Stimulated activated effector memory CD8-positive, alpha-beta T cell treated with anti-CD3 and anti-CD28 coated beads, Interleukin-12 subunit alpha, Interleukin-12 subunit beta, amount 100 ng/mL, for 72 hours (primary cell): ENCODE data around the gene SUMF2.
"Not testable (repeated sequence)": the region's sequence is repeated elsewhere in the genome, so short reads cannot be mapped to it uniquely, and the experiment has no call there.

Source experiments
- ATAC-seq: fragments of 150-1000 bp; cut with Tn5 transposase; 2 replicates; pipeline ENCODE4 v1.10.0; 2021
- DNase-seq, 2 donors: peaks; one replicate each; pipeline ENCODE4 v3.0.0; 2021 to 2022; ENCODE audit warnings: low spot score in 2 of 2
- H3K27ac Mint-ChIP-seq: one replicate; pipeline ENCODE4 v1.8.0; 2022; ENCODE audit warnings: mild to moderate bottlenecking, mixed read lengths
- H3K36me3 Mint-ChIP-seq: one replicate; pipeline ENCODE4 v1.8.0; 2022; ENCODE audit warnings: mild to moderate bottlenecking, mixed read lengths
- H3K4me1 Mint-ChIP-seq: one replicate; pipeline ENCODE4 v1.8.0; 2022; ENCODE audit warnings: mixed read lengths
- H3K4me3 Mint-ChIP-seq: one replicate; pipeline ENCODE4 v1.8.0; 2022; ENCODE audit warnings: mild to moderate bottlenecking, mixed read lengths
- H3K9me3 Mint-ChIP-seq: one replicate; pipeline ENCODE4 v1.8.0; 2022; ENCODE audit warnings: mixed read lengths

Gene SUMF2

DNA sequence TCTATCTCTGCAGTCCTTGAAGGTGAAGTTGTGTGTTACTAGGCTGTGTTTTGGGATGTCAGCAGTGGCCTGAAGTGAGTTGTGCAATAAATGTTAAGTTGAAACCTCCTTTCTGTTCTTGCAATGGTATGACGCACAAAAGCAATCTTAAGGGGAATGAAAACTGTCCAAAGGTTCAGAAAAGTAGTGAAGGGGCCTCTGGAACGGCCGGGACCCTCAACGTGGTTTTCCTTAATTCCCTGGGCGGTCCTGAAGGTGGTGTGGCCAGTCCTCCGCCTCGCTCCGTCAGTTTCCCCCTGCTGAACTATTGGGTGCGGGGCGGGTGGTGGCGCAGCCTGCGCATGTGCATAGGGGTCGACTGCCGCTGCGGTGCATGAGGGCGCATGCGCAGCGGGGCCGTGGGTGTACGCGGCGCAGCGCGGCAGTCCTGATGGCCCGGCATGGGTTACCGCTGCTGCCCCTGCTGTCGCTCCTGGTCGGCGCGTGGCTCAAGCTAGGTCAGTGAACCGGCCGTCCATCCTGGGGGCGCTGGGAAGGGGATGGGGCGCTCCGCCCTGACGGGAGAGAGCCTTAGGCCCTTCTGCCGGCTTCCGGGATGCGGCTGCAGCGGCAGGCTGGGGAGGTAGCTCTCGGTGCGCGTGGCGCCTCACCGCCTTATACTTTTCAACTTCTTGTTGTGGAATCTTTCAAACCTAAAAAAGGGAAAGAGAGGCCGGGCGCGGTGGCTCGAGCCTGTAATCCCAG lies at the start of gene SUMF2:
Gene SUMF2 (plus strand): TSS at position 405 of the 744 bp plus-strand sequence. CDS start 26 bp downstream, at position 431.
- Mint-ChIP-seq H3K9me3 (no peaks in the 10 kb centered on the region), H3K27ac (peak within 1 kb of the TSS; percentile 94), H3K4me3 (peak within 1 kb of the TSS; percentile 88), H3K36me3 (peaks cover 91% of the 10 kb centered on the region), H3K4me1 (peaks cover 33% of the 10 kb centered on the region)
- DNase-seq (peak; percentile 92 to 95), ATAC-seq (peak; percentile 95)

DNA sequence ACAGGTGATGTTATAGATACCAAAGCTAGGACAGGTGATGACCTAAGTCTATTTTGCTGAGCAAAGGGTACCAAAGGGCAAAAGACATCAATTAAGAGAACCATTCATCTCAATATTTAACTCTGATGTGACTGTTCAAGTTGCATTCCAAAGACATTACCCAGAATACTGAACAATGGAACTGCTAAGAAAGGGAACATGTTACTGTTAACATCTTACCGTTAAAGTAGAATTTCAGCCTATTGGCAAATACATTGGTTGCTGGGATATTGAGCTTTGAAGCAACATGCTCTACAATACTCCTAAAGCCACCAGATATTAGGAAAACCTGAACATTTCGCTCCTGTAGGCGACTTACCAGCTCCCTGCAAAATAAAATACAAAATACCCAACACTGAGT lies 47.1 kb upstream of the SUMF2 start:
- not testable (repeated sequence) for H3K4me1 Mint-ChIP-seq, H3K9me3 Mint-ChIP-seq, H3K4me3 Mint-ChIP-seq, H3K27ac Mint-ChIP-seq, ATAC-seq, DNase-seq
- peaks cover 62% of the 10 kb centered on the region for H3K36me3 Mint-ChIP-seq

DNA sequence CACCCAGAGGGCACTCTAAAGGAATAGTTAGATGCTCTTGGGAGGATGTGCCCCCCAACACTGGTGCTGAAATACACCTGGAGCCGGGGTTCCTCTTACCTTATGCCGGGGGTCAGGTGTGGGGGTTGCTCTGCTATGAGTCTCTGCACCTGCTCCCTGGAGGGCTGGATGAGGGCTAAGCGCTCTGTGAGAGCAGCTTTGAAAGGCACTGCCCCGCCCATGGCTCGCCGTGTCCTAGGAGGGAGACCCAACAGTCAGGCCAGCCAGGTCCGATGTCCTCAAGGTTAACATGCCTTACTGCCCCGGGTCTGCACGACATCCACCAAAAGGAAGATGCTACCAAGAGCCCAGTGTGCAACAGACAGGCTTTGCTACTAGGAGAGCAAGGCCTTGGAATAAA lies 44.6 kb upstream of the SUMF2 start:
- no peak overlapping the region for H3K4me3 Mint-ChIP-seq
- DNase-seq (no peak), ATAC-seq (no peak)
- peaks cover 51% of the 10 kb centered on the region for H3K36me3 Mint-ChIP-seq
- no peaks in the 10 kb centered on the region for H3K4me1 Mint-ChIP-seq
- H3K27ac Mint-ChIP-seq: no peak overlapping the region
- no peaks in the 10 kb centered on the region for H3K9me3 Mint-ChIP-seq

DNA sequence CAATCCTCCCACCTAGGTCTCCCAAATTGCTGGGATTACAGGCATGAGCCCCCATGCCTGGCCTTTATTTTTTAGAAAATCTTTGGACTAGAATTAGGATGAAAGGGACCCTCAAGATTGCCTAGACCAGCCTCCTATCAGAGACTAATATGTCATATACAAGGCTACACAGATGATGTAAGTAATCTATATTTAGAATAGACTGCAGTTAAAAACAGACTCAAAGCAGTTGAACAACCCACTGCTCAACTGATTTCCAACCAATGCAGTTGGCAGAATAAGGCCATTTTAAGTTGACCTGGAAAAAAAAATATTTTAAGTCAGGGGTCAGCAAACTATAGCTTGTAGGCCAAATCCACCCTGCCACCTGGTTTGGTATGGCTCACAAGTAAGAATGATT lies 40.6 kb upstream of the SUMF2 start:
- H3K27ac Mint-ChIP-seq: no peak overlapping the region
- no peak overlapping the region for H3K4me3 Mint-ChIP-seq
- no peak for DNase-seq
- ATAC-seq: no peak
- no peaks in the 10 kb centered on the region for H3K4me1 Mint-ChIP-seq
- no peaks in the 10 kb centered on the region for H3K9me3 Mint-ChIP-seq
- H3K36me3 Mint-ChIP-seq: peaks cover 31% of the 10 kb centered on the region

DNA sequence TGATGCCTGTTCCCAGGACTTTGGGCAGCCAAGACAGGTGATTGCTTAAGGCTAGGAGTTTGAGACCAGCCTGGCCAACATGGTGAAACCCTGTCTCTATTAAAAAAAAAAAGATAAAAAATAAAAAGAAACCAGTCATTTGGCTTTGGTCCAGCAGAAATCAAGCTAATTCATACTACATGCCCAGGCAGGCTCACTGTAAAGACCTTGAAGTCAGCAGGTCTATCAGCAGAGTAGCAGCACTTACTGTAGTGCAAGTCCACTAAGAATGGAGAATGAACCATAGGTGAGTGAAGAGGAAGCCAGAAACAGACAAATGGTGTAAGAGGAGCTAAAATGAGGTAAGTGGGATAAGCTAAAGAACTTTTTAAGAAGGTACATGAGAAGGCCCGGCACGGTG lies 37.5 kb upstream of the SUMF2 start:
- H3K4me3 Mint-ChIP-seq: no peak overlapping the region
- no peak overlapping the region for H3K27ac Mint-ChIP-seq
- no peaks in the 10 kb centered on the region for H3K4me1 Mint-ChIP-seq
- no peaks in the 10 kb centered on the region for H3K9me3 Mint-ChIP-seq
- no peak for ATAC-seq
- no peak for DNase-seq
- peaks cover 7% of the 10 kb centered on the region for H3K36me3 Mint-ChIP-seq

- Mint-ChIP-seq H3K4me1 (no peaks in the 10 kb centered on the region), H3K36me3 (peaks cover 7% of the 10 kb centered on the region), H3K4me3 (no peak overlapping the region), H3K9me3 (no peaks in the 10 kb centered on the region), H3K27ac (no peak overlapping the region)
- DNase-seq (no peak), ATAC-seq (no peak)
Observed at GRCh38 chr7:56028942-56029630, 35.0 kb upstream of the SUMF2 start.

DNA sequence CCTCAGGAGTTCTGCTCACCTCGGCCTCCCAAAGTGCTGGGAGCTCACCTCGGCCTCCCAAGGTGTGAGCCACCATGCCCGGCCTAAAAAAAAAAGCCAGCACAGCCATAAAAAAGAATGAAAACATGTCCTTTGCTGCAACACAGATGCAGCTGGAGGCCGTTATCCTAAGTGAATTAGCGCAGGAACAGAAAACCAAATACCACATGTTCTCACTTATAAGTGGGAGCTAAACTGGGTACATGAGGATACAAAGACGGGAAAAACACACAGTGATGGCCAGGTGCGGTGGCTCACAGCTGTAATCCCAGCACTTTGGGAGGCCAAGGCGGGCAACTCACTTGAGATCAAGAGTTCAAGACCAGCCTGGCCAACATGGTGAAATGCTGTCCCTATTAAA lies 33.7 kb upstream of the SUMF2 start:
- Mint-ChIP-seq H3K36me3 (peaks cover 7% of the 10 kb centered on the region), H3K4me3 (no peak overlapping the region), H3K27ac (no peak overlapping the region), H3K4me1 (no peaks in the 10 kb centered on the region), H3K9me3 (no peaks in the 10 kb centered on the region)
- ATAC-seq: no peak
- DNase-seq: no peak

DNA sequence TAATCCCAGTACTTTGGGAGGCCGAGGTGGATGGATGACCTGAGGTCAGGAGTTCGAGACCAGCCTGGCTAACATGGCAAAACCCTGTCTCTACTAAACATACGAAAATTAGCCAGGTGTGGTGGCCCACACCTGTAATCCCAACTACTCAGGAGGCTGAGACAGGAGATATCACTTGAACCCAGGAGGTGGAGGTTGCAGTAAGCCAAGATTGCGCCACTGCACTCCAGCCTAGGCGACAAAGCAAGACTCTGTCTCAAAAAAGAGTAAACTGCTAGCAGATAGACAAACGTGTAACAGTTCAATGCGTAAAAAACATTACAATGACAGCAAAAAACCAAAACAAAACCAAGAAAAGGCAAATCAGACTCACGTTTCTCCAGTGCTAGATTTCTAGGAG lies 32.5 kb upstream of the SUMF2 start:
- H3K27ac Mint-ChIP-seq, ATAC-seq, H3K4me3 Mint-ChIP-seq, H3K36me3 Mint-ChIP-seq, H3K9me3 Mint-ChIP-seq, H3K4me1 Mint-ChIP-seq, DNase-seq: not testable (repeated sequence)

GRCh38 chr7:56032578-56032977 lies 31.5 kb upstream of the SUMF2 start:
- ATAC-seq, H3K9me3 Mint-ChIP-seq, H3K27ac Mint-ChIP-seq, H3K36me3 Mint-ChIP-seq, DNase-seq, H3K4me1 Mint-ChIP-seq: not testable (repeated sequence)
- peak overlapping the region; percentile 71 for H3K4me3 Mint-ChIP-seq

GRCh38 chr7:56033671-56034432 lies 30.2 kb upstream of the SUMF2 start:
- Mint-ChIP-seq H3K4me3 (peak overlapping the region; percentile 71), H3K36me3 (peaks cover 1% of the 10 kb centered on the region), H3K27ac (no peak overlapping the region), H3K4me1 (no peaks in the 10 kb centered on the region), H3K9me3 (no peaks in the 10 kb centered on the region)
- ATAC-seq (peak; percentile 93), DNase-seq (peak; percentile 39 to 86)

GRCh38 chr7:56040730-56041129 lies 23.4 kb upstream of the SUMF2 start:
- DNase-seq (no peak), ATAC-seq (no peak)
- Mint-ChIP-seq H3K4me1 (no peaks in the 10 kb centered on the region), H3K9me3 (no peaks in the 10 kb centered on the region), H3K36me3 (peaks cover 18% of the 10 kb centered on the region), H3K27ac (no peak overlapping the region), H3K4me3 (no peak overlapping the region)

GRCh38 chr7:56045758-56046157 lies 18.3 kb upstream of the SUMF2 start:
- ATAC-seq, H3K4me3 Mint-ChIP-seq, DNase-seq, H3K9me3 Mint-ChIP-seq, H3K4me1 Mint-ChIP-seq, H3K27ac Mint-ChIP-seq: not testable (repeated sequence)
- peaks cover 20% of the 10 kb centered on the region for H3K36me3 Mint-ChIP-seq

DNA sequence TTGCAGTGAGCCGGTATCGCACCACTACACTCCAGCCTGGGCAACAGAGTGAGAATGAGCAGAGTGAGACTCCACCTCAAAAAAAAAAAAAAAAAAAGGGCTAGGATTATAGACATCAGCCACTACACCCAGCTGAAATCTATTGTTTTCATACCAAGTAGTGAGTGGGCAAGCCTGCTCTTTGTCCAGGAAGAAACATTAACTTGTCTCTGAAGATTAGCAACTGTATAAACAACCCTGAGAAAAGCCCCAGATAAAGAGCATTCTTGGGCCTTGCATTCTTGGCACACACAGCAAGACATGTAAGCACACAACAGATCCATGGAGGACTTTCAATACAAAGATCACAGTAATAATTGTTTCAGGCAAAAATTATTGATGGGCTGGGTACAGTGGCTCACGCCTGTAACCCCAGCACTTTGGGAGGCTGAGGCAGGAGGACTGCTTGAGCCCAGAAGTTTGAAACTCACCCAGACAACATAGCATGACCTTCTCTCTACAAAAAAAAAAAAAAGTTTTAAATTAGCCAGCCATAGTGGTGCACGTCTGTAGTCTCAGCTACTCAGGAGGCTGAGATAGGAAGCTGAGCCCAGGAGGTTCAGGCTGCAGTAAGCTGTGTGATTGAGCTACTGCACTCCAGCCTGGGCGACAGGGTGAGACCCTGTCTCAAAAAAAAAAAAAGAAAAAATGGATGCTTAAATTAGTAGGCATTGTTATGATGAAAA lies 17.2 kb upstream of the SUMF2 start:
- DNase-seq (no peak), ATAC-seq (no peak)
- peaks cover 22% of the 10 kb centered on the region for H3K36me3 Mint-ChIP-seq
- no peaks in the 10 kb centered on the region for H3K9me3 Mint-ChIP-seq
- H3K4me3 Mint-ChIP-seq: no peak overlapping the region
- H3K4me1 Mint-ChIP-seq: no peaks in the 10 kb centered on the region
- no peak overlapping the region for H3K27ac Mint-ChIP-seq

DNA sequence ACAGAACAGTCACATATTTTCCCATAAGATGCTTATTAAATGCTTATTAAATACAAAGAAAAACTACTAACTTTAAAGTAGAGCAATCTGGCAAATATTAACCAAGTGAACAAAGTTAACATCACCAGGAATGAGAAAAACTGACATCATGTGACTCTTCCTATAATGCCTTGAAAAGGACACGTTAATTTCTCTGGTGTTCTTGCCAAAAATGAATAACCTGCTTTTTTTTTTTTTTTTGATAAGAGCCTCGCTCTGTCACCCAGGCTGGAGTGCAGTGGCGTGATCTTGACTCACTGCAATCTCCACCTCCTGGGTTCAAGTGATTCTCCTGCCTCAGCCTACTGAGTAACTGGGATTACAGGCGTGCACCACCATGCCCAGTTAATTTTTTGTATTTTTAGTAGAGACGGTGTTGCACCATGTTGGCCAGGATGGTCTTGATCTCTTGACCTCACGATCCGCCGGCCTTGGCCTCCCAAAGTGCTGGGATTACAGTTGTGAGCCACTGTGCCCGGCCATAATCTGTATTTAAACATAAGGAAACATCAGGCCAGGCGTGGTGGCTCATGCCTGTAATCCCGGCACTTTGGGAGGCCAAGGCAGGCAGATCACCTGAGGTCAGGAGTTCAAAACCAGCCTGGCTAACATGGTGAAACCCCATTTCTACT lies 16.5 kb upstream of the SUMF2 start:
- not testable (repeated sequence) for H3K27ac Mint-ChIP-seq, H3K4me1 Mint-ChIP-seq, H3K9me3 Mint-ChIP-seq, ATAC-seq, DNase-seq, H3K4me3 Mint-ChIP-seq
- H3K36me3 Mint-ChIP-seq: peaks cover 21% of the 10 kb centered on the region

DNA sequence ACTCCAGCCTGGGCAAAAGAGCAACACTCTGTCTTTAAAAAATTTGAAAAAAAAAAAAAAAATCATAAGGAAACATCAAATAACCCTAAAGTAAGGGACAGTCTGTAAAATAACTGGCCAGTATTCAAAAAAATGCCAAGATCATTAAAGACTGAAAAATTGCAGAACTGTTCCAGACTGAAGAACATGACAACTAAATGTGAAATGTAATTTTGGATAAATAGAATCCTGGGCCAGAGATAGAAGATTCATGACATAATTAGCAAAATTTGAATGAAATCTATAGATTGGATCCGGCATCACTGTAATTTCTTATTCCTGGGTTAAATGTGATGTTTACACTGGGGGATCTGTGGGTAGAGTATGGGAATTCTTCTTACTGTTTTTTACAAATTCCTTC lies 15.8 kb upstream of the SUMF2 start:
- H3K36me3 Mint-ChIP-seq: peaks cover 24% of the 10 kb centered on the region
- H3K9me3 Mint-ChIP-seq: no peaks in the 10 kb centered on the region
- DNase-seq: no peak
- H3K4me3 Mint-ChIP-seq: no peak overlapping the region
- H3K4me1 Mint-ChIP-seq: peaks cover 4% of the 10 kb centered on the region
- no peak overlapping the region for H3K27ac Mint-ChIP-seq
- ATAC-seq: no peak
